DOHH2 (cell line): Measurements from ENCODE around the gene ECT2.

Experiments used
- CTCF ChIP-seq: fragments of 200-600 bp; sonication (generic); IDR thresholded peaks from one replicate; pipeline ENCODE4 v1.5.1; 2014; ENCODE audit warnings: antibody characterized with exemption, mild to moderate bottlenecking, low read depth, low read length; ENCODE audit not compliant: poor library complexity, severe bottlenecking
- EZH2phosphoT487 ChIP-seq: fragments of 200-600 bp; sonication (generic); IDR thresholded peaks from 2 replicates; pipeline ENCODE4 v1.6.1; 2017; ENCODE audit warnings: borderline replicate concordance, mild to moderate bottlenecking, antibody characterized with exemption, low read length, moderate library complexity, mixed read lengths

GRCh38 chr3:172702256-172702655 lies 48.3 kb upstream of the ECT2 start:
- TF ChIP-seq CTCF = no peak
- TF ChIP-seq EZH2phosphoT487 = no peak
